ENCODE data around the gene GCAT. TPM values are rescaled to one million over a fixed set of nuclear protein-coding genes. Genes with fewer than 3 reads are reported as not detected.

GCAT gene
- total RNA-seq, 4 donors from 2014 or later = 10.3 to 39.8 (median 21.5) TPM

DNA sequence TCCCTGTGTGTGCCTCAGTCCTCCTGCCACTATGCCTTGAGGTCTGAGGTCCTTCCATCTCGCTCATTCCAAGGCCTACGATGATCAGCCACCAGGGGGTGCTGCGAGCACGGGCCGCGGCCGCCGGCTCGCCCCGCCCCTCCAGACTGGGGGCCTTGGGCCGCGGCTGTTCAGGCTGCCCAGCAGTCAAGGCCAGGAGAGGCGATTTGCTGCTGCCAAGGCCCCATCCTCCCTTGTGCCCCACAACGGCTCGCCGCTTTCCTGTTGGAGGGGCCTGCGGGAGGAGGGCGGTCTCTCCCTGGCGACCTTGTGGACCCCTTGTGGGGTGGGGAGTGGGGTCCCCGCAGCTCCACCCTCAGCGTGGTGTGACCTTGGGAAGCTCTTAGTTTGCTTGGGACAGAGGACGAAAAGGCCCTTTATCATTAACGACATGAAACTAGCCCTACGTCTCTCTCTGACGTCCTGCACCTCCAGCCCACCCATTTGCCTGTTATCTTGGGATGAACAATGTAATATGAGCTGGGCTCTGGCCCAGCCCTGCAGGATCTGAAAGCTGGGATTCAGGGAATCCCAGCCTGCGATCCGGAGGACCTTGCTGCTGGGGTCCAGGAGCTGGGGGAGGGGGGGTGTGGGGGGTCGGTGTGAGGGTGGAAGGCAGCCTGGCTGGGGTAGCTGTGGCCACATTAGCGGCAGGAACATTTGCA is 10.1 kb downstream of the GCAT start:
- H3K4me3 ChIP-seq = peak overlapping the region; percentile 20 to 51 (median 42)
- DNase-seq (ENCODE audit: low spot score in 2 of 2) = peak; percentile 76 to 93
- 0 to 2% methylated on average over 21 to 23 of the region's 29 CpGs for WGBS, 2 donors
- H3K4me1 ChIP-seq = peaks cover 0 to 21% (median 14%) of the 10 kb centered on the region in 4 donors
- H3K36me3 ChIP-seq = peaks cover 0 to 40% (median 0%) of the 10 kb centered on the region in 3 donors
- H3K27ac ChIP-seq = peak overlapping the region in 1 of 4 donors; percentile 56
- H3K9me3 ChIP-seq = no peaks in the 10 kb centered on the region
- TF ChIP-seq, protein P1, sequence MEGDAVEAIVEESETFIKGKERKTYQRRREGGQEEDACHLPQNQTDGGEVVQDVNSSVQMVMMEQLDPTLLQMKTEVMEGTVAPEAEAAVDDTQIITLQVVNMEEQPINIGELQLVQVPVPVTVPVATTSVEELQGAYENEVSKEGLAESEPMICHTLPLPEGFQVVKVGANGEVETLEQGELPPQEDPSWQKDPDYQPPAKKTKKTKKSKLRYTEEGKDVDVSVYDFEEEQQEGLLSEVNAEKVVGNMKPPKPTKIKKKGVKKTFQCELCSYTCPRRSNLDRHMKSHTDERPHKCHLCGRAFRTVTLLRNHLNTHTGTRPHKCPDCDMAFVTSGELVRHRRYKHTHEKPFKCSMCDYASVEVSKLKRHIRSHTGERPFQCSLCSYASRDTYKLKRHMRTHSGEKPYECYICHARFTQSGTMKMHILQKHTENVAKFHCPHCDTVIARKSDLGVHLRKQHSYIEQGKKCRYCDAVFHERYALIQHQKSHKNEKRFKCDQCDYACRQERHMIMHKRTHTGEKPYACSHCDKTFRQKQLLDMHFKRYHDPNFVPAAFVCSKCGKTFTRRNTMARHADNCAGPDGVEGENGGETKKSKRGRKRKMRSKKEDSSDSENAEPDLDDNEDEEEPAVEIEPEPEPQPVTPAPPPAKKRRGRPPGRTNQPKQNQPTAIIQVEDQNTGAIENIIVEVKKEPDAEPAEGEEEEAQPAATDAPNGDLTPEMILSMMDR (IDR thresholded peaks at IDR 0.05) = peak; percentile 86 to 98 (median 96)
- TF ChIP-seq EP300 (IDR thresholded peaks at IDR 0.05) = no peak
- peaks cover 0 to 37% of the 10 kb centered on the region in 2 donors for H3K27me3 ChIP-seq

DNA sequence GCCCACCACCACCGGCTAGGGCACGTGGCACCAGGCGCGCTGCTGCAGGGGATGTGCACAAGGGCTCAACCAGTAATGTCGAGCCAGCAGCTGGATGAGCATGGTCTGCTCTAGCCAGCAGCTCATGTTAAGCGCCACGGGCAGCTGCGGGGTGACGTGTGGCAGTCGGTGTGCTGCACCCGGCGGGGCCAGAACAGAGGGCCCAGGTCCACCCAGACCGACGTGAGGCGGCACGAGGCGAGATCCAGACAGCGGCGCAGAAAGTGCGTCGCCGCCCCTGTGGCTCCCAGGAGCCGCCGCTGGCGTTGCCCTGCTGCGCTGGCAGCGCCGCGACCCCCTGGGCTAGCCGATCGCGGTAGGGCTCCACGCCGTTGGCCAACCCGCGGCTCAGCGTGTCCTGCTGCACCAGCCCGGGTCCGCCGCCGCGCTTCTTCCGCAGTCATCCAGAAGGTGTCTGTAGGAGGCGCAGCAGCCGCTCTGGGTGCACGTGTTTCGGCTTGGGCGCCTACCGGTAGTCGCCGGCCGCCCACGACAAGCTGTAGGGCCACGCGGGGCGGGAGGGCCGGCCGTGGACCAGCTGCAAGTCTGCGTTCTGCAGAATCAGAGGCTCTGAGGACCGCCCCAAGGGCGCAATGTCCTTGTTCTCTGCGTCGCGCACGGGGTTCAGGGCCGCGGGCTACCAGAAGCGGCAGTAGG is 10.8 kb downstream of the GCAT start:
- peak overlapping the region; percentile 20 to 51 (median 42) for H3K4me3 ChIP-seq
- no peak for TF ChIP-seq POLR2A (IDR thresholded peaks at IDR 0.05)
- no peak for TF ChIP-seq EP300 (IDR thresholded peaks at IDR 0.05)
- TF ChIP-seq, protein P1 (IDR thresholded peaks at IDR 0.05) = peak; percentile 22 to 51 (median 28)
- H3K4me1 ChIP-seq = peaks cover 0 to 21% (median 14%) of the 10 kb centered on the region in 4 donors
- peaks cover 0 to 33% (median 0%) of the 10 kb centered on the region in 3 donors for H3K36me3 ChIP-seq
- no peak for DNase-seq (ENCODE audit: low spot score in 2 of 2)
- H3K27me3 ChIP-seq = peaks cover 0 to 44% of the 10 kb centered on the region in 2 donors
- 4 to 5% methylated on average over 15 to 45 of the region's 68 CpGs for WGBS, 2 donors
- no peaks in the 10 kb centered on the region for H3K9me3 ChIP-seq
- no peak overlapping the region for H3K27ac ChIP-seq

DNA sequence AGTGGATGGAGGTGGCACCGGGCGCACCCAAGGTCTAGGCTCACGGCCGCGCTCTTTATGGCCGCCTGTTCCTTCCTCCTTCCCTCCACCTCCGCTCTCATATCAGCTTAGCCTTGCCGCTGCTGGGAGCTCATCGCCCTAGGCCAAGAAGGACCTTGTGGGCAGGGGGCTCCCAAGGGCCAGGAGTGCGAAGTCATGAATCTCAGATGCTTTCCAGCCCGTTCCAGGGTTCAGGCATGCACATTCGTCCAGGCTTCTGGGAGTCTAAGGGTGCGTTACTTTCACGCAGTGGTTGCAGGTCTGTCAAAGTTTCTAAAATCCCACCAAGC is 11.3 kb downstream of the GCAT start:
- Histone ChIP-seq H3K4me1 (peaks cover 0 to 21% (median 14%) of the 10 kb centered on the region in 4 donors), H3K36me3 (peaks cover 0 to 28% (median 0%) of the 10 kb centered on the region in 3 donors), H3K9me3 (no peaks in the 10 kb centered on the region), H3K27ac (no peak overlapping the region), H3K4me3 (peak overlapping the region in 2 of 4 donors; percentile 47 to 51), H3K27me3 (peaks cover 0 to 49% of the 10 kb centered on the region in 2 donors)
- TF ChIP-seq EP300 (IDR thresholded peaks at IDR 0.05) = no peak
- TF ChIP-seq POLR2A (IDR thresholded peaks at IDR 0.05) = no peak
- TF ChIP-seq, protein P1 (IDR thresholded peaks at IDR 0.05) = no peak
- DNase-seq (ENCODE audit: low spot score in 2 of 2) = no peak
- 22 to 29% methylated on average over 14 of the region's 14 CpGs for WGBS, 2 donors

DNA sequence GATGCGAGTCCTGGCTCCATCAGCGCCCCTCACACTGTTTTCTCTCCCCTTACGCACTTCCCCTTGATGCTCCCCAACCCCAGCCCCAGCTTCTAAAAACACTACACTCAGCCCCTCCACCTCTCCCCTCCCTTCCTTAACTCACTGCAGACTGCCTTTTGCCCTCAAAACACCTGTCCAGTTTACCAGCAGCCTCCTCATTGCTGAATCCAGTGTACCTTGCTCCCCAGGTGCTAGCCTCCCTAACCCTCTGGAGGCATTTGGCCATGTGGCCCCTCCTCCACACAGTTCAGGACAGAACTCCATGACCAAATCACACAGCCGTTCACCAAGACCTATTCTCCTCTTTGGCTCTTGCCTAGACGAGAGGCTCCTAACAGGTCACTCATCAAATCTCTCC is 12.6 kb downstream of the GCAT start:
- no peak for DNase-seq (ENCODE audit: low spot score in 2 of 2)
- Histone ChIP-seq H3K4me1 (peaks cover 0 to 27% (median 14%) of the 10 kb centered on the region in 4 donors), H3K27ac (no peak overlapping the region), H3K4me3 (no peak overlapping the region), H3K27me3 (peaks cover 0 to 55% of the 10 kb centered on the region in 2 donors), H3K9me3 (no peaks in the 10 kb centered on the region), H3K36me3 (peaks cover 0 to 15% (median 0%) of the 10 kb centered on the region in 3 donors)
- 86% methylated on average over 5 of the region's 5 CpGs for WGBS, 2 donors
- TF ChIP-seq POLR2A (IDR thresholded peaks at IDR 0.05) (no peak), EP300 (IDR thresholded peaks at IDR 0.05) (no peak)
- TF ChIP-seq, protein P1 (IDR thresholded peaks at IDR 0.05) = no peak
